ENCODE data around the gene NMRAL1. TPM values are rescaled to one million over a fixed set of nuclear protein-coding genes. Genes with fewer than 3 reads are reported as not detected.
A peak's percentile ranks its signal among the peaks of the same experiment; 100 is the strongest.

The NMRAL1 gene
- total RNA-seq, 4 donors from 2014 or later, result 2.7 to 11.0 (median 9.1) TPM

DNA sequence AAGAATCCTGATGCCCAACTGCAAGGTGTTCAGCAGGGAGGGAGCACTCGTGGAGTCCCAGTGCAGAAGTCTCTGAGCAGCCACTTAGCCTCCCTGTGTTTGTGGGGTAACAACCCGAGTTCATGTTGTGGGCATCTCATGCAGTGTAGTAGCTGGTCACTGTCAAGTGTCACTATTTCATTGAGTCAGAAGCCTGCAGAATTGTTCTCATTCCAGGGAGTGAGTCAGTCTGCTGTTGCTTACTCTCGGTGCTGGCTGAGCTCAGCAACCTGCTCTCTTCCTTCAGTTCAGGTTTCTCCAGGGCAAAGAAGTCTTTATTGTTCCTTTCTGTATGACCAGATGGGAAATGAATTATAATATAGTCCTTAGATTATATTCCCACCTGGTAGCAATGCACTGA lies 25.8 kb upstream of the NMRAL1 start:
- peak overlapping the region; percentile 63 to 80 (median 72) for H3K27ac ChIP-seq

DNA sequence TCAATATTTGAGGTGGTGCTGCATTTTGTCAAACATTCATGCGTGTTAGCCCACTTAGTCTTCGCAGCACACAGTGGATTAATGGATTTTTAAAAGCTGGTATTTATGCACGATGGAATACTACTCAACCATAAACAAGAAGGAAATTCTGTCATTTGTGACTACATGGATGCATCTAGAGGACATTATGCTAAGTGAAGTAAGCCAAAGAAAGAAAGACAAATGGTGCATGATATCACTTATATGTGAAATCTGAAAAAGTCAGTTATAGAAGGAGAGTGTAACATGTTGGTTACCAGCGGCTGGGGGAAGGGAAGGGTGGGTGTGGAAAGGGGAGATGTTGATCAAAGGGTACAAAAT lies 24.8 kb upstream of the NMRAL1 start:
- DNase-seq, result no peak
- H3K27ac ChIP-seq, result no peak overlapping the region
- no peaks in the 10 kb centered on the region for H3K27me3 ChIP-seq
- no peak for ATAC-seq
- no peaks in the 10 kb centered on the region for H3K36me3 ChIP-seq
- no peak overlapping the region for H3K4me3 ChIP-seq
- intact Hi-C loops (cut with DNase I; ENCODE audit: low total_unique reads), result no loop called here
- in situ Hi-C loops (cut with MboI; ENCODE audit: low sequenced_read_pairs in 4 of 4), result loop anchor here in 2 of 4 donors (25.0 kb wide), 2 partner anchors 88 to 463 kb away; partner anchors contain the start of gene SEC14L5 (in 1 of the 2)
- TF ChIP-seq POLR2A (IDR thresholded peaks at IDR 0.05), result no peak
- TF ChIP-seq, protein P1, sequence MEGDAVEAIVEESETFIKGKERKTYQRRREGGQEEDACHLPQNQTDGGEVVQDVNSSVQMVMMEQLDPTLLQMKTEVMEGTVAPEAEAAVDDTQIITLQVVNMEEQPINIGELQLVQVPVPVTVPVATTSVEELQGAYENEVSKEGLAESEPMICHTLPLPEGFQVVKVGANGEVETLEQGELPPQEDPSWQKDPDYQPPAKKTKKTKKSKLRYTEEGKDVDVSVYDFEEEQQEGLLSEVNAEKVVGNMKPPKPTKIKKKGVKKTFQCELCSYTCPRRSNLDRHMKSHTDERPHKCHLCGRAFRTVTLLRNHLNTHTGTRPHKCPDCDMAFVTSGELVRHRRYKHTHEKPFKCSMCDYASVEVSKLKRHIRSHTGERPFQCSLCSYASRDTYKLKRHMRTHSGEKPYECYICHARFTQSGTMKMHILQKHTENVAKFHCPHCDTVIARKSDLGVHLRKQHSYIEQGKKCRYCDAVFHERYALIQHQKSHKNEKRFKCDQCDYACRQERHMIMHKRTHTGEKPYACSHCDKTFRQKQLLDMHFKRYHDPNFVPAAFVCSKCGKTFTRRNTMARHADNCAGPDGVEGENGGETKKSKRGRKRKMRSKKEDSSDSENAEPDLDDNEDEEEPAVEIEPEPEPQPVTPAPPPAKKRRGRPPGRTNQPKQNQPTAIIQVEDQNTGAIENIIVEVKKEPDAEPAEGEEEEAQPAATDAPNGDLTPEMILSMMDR (IDR thresholded peaks at IDR 0.05 in 4 of 5, conservative IDR thresholded peaks at IDR 0.05 in 1 of 5), result no peak
- H3K4me1 ChIP-seq, result peaks cover 31 to 47% of the 10 kb centered on the region in 2 donors
- no peaks in the 10 kb centered on the region for H3K9me3 ChIP-seq

More for the DNA sequence above, 25.8 kb upstream of the NMRAL1 start:
- Histone ChIP-seq H3K4me1 (peaks cover 28 to 42% of the 10 kb centered on the region in 2 donors), H3K4me3 (peak overlapping the region in 2 of 4 donors; percentile 7 to 11), H3K27me3 (no peaks in the 10 kb centered on the region), H3K9me3 (no peaks in the 10 kb centered on the region), H3K36me3 (no peaks in the 10 kb centered on the region)
- intact Hi-C loops (cut with DNase I; ENCODE audit: low total_unique reads), result no loop called here
- TF ChIP-seq, protein P1 (IDR thresholded peaks at IDR 0.05 in 4 of 5, conservative IDR thresholded peaks at IDR 0.05 in 1 of 5), result no peak
- TF ChIP-seq POLR2A (IDR thresholded peaks at IDR 0.05), result no peak
- in situ Hi-C loops (cut with MboI; ENCODE audit: low sequenced_read_pairs in 4 of 4), result loop anchor here in 1 of 4 donors (25.0 kb wide), 1 partner anchor 112 kb away; the partner anchor contains the start of genes MGRN1 and UBALD1
- ATAC-seq, result peak; percentile 97
- peak; percentile 46 to 70 for DNase-seq

DNA sequence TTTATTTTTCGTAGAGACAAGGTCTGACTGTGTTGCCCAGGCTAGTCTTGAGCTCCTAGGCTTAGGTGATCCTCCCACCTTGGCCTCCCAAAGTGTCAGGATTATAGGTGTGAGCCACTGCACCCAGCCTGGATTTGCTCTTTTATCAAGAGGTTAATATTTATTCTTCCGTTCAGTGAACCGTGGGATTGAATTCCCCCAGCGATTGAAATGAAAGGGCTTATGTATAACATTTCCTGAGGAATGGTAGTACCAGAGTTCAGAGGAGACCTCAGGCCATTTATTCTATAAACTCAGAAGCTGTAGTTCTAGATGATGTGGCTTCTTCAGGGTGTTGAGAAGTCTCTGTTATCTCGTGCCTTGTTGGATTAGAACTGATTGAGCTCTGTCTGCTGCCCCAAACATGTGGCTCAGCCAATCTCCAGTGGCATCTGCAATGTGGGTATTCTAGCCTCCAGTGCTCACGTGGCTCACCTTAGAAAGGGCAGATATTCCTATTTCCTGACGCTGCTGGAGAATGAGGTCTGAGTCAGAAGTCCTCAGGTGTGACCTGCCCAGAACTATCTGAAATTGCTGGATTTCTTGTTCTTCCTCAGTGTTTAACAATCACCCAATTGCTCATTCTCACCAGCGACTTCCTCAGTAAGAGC lies 24.2 kb upstream of the NMRAL1 start:
- intact Hi-C loops (cut with DNase I; ENCODE audit: low total_unique reads), result no loop called here
- Histone ChIP-seq H3K4me1 (peaks cover 31 to 47% of the 10 kb centered on the region in 2 donors), H3K9me3 (no peaks in the 10 kb centered on the region)

DNA sequence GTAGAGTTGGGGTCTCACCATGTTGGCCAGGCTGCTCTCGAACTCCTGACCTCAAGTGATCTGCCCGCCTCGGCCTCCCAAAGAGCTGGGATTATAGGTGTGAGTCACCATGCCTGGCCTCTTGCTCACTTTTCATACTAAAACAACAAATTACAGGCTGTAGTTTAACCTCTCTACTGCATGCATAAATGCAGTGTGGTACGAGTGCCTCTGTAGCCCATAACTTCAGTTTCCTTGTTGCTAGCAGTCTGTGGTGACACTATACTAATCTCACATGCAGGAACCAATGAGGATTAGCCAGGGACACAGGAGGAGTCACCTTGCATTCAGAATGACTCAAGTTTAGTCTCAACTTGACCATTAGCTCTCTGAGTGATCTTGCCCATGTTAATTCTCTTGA lies 21.9 kb upstream of the NMRAL1 start:
- intact Hi-C loops (cut with DNase I; ENCODE audit: low total_unique reads) (no loop called here), in situ Hi-C loops (cut with MboI; ENCODE audit: low sequenced_read_pairs in 4 of 4) (loop anchor here in 2 of 4 donors (25.0 kb wide), 2 partner anchors 91 to 466 kb away; partner anchors contain the start of gene SEC14L5 (in 1 of the 2))
- peaks cover 27 to 42% of the 10 kb centered on the region in 2 donors for H3K4me1 ChIP-seq
- DNase-seq (no peak), ATAC-seq (no peak)
- no peaks in the 10 kb centered on the region for H3K36me3 ChIP-seq
- H3K27me3 ChIP-seq, result no peaks in the 10 kb centered on the region
- peak overlapping the region in 2 of 4 donors; percentile 54 to 61 for H3K27ac ChIP-seq
- TF ChIP-seq, protein P1 (IDR thresholded peaks at IDR 0.05 in 4 of 5, conservative IDR thresholded peaks at IDR 0.05 in 1 of 5), result no peak
- TF ChIP-seq POLR2A (IDR thresholded peaks at IDR 0.05), result no peak
- H3K4me3 ChIP-seq, result no peak overlapping the region
- no peaks in the 10 kb centered on the region for H3K9me3 ChIP-seq

More for the DNA sequence above, 24.2 kb upstream of the NMRAL1 start:
- no peak for ATAC-seq
- DNase-seq, result no peak
- no peak overlapping the region for H3K27ac ChIP-seq
- H3K27me3 ChIP-seq, result no peaks in the 10 kb centered on the region
- H3K4me3 ChIP-seq, result no peak overlapping the region
- in situ Hi-C loops (cut with MboI; ENCODE audit: low sequenced_read_pairs in 4 of 4), result loop anchor here in 2 of 4 donors (25.0 kb wide), 2 partner anchors 89 to 464 kb away; partner anchors contain the start of gene SEC14L5 (in 1 of the 2)
- no peaks in the 10 kb centered on the region for H3K36me3 ChIP-seq
- TF ChIP-seq, protein P1 (IDR thresholded peaks at IDR 0.05 in 4 of 5, conservative IDR thresholded peaks at IDR 0.05 in 1 of 5), result no peak
- TF ChIP-seq POLR2A (IDR thresholded peaks at IDR 0.05), result no peak
